Neural progenitor cell (in vitro differentiated cells): ENCODE data around the gene IVNS1ABP.
"Not testable (repeated sequence)": the region's sequence is repeated elsewhere in the genome, so short reads cannot be mapped to it uniquely, and the experiment has no call there.

ENCODE experiments used
- CTCF ChIP-seq: fragments of 200-600 bp; sonication (generic); IDR thresholded peaks from 2 replicates; pipeline ENCODE4 v1.5.1; 2017; ENCODE audit warnings: antibody characterized with exemption, mild to moderate bottlenecking
- EZH2 ChIP-seq: fragments of 200-600 bp; sonication (generic); IDR thresholded peaks from 2 replicates; pipeline ENCODE4 v1.6.1; 2017; ENCODE audit warnings: antibody characterized with exemption, mild to moderate bottlenecking, moderate library complexity

GRCh38 chr1:185321653-185322221 is 4.7 kb upstream of the IVNS1ABP start:
- not testable (repeated sequence) for TF ChIP-seq CTCF, EZH2
